Measurements from ENCODE around the gene LTBR.

The LTBR gene

DNA sequence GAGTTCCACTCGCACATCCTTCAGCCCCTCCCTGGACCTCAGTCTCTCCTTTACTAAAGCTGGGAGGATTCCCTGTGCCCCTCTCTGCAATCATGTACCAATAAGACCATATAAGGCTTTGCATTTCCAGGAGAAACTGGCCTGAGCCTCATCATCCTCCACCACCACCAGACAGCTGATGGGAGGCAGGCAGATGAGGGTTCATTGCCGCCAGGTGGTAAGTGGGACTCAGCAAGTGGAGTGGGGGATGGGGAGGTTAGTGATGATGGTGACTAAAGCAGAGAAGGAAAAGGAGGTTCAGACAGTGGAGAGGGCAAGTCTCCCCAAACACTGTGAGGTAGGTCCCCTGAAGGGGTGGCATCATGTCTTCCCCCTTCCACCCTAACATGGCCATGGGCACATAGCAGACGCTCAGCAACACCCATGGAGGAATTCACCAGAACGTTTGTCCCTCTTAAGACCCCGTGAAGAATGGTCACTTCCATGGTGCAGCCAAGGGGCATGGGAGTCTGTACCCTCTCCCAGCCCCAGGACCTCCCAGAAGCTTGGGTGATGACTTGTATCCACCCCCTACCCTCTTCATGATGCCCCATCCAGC is 37.6 kb upstream of the LTBR start:
- Histone ChIP-seq H3K27ac (ENCODE audit: low read depth in 2 of 2, low read length in 2 of 2) (peak overlapping the region; percentile 38 to 49), H3K9me3 (ENCODE audit: control insufficient read depth in 2 of 2, low read length in 2 of 2) (no peaks in the 10 kb centered on the region), H3K4me1 (ENCODE audit: control insufficient read depth in 2 of 2, insufficient read depth in 2 of 2, low read length in 2 of 2) (peaks cover 24 to 34% of the 10 kb centered on the region in 2 donors), H3K36me3 (ENCODE audit: control insufficient read depth in 2 of 2, insufficient read depth in 2 of 2, low read length in 2 of 2) (peaks cover 5 to 27% of the 10 kb centered on the region in 2 donors), H3K27me3 (ENCODE audit: control insufficient read depth in 2 of 2, insufficient read depth in 2 of 2, low read length in 2 of 2) (no peaks in the 10 kb centered on the region), H3K9ac (ENCODE audit: low read depth in 1 of 2, low read length in 2 of 2) (no peak overlapping the region), H3K4me3 (ENCODE audit: low read length in 2 of 2) (no peak overlapping the region)

DNA sequence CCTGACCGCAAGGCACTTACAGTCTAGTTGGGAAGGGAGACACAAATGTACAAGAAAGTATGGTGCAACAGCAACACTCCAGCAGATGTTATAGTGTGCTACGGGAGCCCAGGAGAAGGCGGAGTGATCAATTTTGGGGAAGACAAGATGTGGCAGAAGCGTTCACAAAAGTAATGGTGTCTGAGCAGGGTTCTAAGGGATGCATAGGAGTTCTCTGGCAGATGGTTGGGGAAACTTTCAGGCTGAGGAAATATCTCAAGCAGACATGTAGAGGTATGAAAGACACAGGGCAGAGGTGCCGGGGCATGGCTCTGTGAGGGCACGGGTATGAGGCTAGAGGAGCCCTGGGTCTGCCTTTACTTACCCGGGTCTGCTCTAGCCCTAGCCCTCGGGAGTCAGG is 37.0 kb upstream of the LTBR start:
- H3K27me3 ChIP-seq (ENCODE audit: control insufficient read depth in 2 of 2, insufficient read depth in 2 of 2, low read length in 2 of 2), result no peaks in the 10 kb centered on the region
- H3K4me3 ChIP-seq (ENCODE audit: low read length in 2 of 2), result no peak overlapping the region
- H3K27ac ChIP-seq (ENCODE audit: low read depth in 2 of 2, low read length in 2 of 2), result peak overlapping the region; percentile 10 to 27
- peaks cover 5 to 27% of the 10 kb centered on the region in 2 donors for H3K36me3 ChIP-seq (ENCODE audit: control insufficient read depth in 2 of 2, insufficient read depth in 2 of 2, low read length in 2 of 2)
- H3K4me1 ChIP-seq (ENCODE audit: control insufficient read depth in 2 of 2, insufficient read depth in 2 of 2, low read length in 2 of 2), result peaks cover 24 to 34% of the 10 kb centered on the region in 2 donors
- no peaks in the 10 kb centered on the region for H3K9me3 ChIP-seq (ENCODE audit: control insufficient read depth in 2 of 2, low read length in 2 of 2)
- H3K9ac ChIP-seq (ENCODE audit: low read depth in 1 of 2, low read length in 2 of 2), result no peak overlapping the region

DNA sequence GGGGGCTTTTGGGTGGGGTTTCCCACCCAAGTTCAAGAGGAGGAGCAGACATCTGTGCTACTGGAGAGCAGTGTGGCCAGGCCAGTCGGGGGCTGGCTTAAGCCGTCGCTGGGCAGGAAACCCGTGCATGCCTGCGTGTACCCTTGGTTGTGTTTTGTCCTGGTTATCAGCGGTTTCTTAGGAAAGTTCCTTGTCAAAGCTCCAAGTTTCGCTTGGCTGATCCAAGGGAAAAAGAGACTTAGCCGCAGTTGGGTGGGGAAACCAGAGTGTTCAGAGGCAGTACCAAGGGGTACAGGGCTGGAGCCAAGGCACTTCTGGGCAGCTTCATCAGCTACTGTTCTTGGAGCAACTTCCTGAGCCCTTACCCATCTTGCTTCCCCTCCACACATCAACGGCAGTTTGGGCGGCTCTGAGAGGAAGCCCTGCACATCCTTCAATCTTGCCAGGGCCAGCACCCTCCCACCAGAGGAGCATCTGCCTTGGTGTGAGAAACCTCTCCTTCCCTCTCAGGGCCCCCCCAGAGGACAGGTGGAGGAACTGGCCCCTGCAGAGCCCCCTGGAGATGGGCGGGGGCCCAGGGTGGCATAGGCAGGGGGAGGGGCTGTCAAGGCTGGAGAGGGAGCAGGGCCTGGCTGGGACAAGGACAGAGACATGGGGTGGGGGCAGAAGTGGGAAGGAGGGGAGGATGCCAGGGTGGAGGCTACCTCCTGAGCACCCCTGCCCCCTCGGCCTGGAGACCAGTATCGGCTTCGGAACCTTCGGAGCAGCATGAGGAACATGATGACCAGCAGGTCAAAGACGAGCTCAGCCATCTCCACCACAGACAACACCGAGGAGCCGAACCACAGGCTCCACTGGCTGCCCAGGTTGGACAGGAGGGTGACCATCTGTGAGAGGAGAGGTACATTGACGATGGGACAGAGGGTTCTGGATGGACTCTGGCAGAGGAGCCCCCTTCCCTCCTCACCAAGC is 36.3 kb upstream of the LTBR start:
- H3K4me3 ChIP-seq (ENCODE audit: low read length in 2 of 2), result peak overlapping the region in 1 of 2 donors; percentile 48
- peaks cover 17 to 27% of the 10 kb centered on the region in 2 donors for H3K4me1 ChIP-seq (ENCODE audit: control insufficient read depth in 2 of 2, insufficient read depth in 2 of 2, low read length in 2 of 2)
- H3K36me3 ChIP-seq (ENCODE audit: control insufficient read depth in 2 of 2, insufficient read depth in 2 of 2, low read length in 2 of 2), result peaks cover 5 to 28% of the 10 kb centered on the region in 2 donors
- H3K27ac ChIP-seq (ENCODE audit: low read depth in 2 of 2, low read length in 2 of 2), result peak overlapping the region; percentile 37 to 65
- H3K9ac ChIP-seq (ENCODE audit: low read depth in 1 of 2, low read length in 2 of 2), result no peak overlapping the region
- no peaks in the 10 kb centered on the region for H3K9me3 ChIP-seq (ENCODE audit: control insufficient read depth in 2 of 2, low read length in 2 of 2)
- H3K27me3 ChIP-seq (ENCODE audit: control insufficient read depth in 2 of 2, insufficient read depth in 2 of 2, low read length in 2 of 2), result no peaks in the 10 kb centered on the region

DNA sequence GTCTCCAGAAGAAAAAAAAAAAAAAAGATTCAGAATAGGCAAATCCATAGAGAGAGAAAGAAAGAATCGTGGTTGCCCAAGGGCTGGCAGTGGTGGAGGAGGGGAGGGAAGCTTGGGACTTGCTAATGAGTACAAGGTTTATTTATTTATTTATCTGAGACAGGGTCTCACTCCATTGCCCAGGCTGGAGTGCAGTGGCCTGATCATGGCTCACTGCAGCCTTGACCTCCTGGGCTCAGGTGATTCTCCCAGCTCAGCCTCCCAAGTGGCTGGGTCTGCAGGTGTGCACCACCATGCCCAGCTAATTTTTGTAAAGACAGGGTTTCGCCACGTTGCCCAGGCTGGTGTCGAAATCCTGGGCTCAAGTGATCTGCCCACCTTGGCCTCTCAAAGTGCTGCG is 32.3 kb upstream of the LTBR start:
- H3K27ac ChIP-seq (ENCODE audit: low read depth in 2 of 2, low read length in 2 of 2), result no peak overlapping the region
- H3K27me3 ChIP-seq (ENCODE audit: control insufficient read depth in 2 of 2, insufficient read depth in 2 of 2, low read length in 2 of 2), result no peaks in the 10 kb centered on the region
- peaks cover 13 to 43% of the 10 kb centered on the region in 2 donors for H3K36me3 ChIP-seq (ENCODE audit: control insufficient read depth in 2 of 2, insufficient read depth in 2 of 2, low read length in 2 of 2)
- H3K4me3 ChIP-seq (ENCODE audit: low read length in 2 of 2), result no peak overlapping the region
- H3K9ac ChIP-seq (ENCODE audit: low read depth in 1 of 2, low read length in 2 of 2), result no peak overlapping the region
- H3K4me1 ChIP-seq (ENCODE audit: control insufficient read depth in 2 of 2, insufficient read depth in 2 of 2, low read length in 2 of 2), result peaks cover 15 to 17% of the 10 kb centered on the region in 2 donors
- H3K9me3 ChIP-seq (ENCODE audit: control insufficient read depth in 2 of 2, low read length in 2 of 2), result no peaks in the 10 kb centered on the region

DNA sequence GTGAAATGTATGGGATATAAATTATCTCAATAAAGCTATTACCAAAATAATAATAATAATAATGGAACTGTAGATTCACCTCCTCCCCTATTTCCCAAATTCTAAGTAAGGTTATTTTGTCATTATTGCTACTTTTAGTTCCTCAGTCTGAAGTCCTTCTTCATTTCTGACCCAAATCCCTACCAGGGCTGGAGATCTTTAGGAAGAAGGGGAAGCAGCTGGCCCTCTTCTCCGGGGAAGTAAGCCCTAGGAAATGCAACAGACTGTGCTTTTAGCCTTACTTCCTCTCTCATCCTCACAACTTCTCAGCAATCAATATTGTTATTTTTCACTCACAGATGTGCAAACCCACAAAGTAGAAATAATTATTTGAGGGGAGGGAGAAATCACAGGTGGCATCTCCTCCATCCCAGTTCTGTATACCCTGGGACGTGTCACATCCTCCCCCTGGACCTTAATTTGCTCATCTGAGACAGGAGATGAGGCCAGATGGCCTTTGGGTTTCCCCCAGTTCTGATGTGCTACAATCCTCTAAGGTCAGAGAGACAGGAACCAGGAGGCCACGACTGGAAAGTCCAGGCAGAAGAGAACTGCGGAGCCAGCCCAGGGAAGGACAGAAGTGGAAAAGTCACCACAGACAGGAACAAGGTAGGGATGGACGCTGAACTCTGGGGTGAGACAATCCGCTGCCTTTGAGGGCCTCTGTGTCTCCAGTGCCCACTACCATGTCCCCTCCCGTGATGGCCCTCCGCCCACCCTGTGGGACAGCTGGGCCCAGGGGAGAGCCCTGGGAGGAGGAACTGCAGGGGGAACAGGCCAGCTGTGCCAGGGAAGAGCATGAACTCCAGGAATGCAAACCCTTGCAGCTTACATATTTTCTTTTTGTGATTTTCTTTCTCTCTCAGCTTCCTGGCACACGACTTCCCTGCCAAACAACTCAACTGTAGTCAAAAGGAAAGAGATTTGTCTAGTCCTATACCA is 31.5 kb upstream of the LTBR start:
- Histone ChIP-seq H3K36me3 (ENCODE audit: control insufficient read depth in 2 of 2, insufficient read depth in 2 of 2, low read length in 2 of 2) (peaks cover 18 to 41% of the 10 kb centered on the region in 2 donors), H3K4me1 (ENCODE audit: control insufficient read depth in 2 of 2, insufficient read depth in 2 of 2, low read length in 2 of 2) (peaks cover 13 to 15% of the 10 kb centered on the region in 2 donors), H3K27ac (ENCODE audit: low read depth in 2 of 2, low read length in 2 of 2) (peak overlapping the region in 1 of 2 donors; percentile 29), H3K9me3 (ENCODE audit: control insufficient read depth in 2 of 2, low read length in 2 of 2) (no peaks in the 10 kb centered on the region), H3K4me3 (ENCODE audit: low read length in 2 of 2) (no peak overlapping the region), H3K9ac (ENCODE audit: low read depth in 1 of 2, low read length in 2 of 2) (no peak overlapping the region), H3K27me3 (ENCODE audit: control insufficient read depth in 2 of 2, insufficient read depth in 2 of 2, low read length in 2 of 2) (no peaks in the 10 kb centered on the region)

DNA sequence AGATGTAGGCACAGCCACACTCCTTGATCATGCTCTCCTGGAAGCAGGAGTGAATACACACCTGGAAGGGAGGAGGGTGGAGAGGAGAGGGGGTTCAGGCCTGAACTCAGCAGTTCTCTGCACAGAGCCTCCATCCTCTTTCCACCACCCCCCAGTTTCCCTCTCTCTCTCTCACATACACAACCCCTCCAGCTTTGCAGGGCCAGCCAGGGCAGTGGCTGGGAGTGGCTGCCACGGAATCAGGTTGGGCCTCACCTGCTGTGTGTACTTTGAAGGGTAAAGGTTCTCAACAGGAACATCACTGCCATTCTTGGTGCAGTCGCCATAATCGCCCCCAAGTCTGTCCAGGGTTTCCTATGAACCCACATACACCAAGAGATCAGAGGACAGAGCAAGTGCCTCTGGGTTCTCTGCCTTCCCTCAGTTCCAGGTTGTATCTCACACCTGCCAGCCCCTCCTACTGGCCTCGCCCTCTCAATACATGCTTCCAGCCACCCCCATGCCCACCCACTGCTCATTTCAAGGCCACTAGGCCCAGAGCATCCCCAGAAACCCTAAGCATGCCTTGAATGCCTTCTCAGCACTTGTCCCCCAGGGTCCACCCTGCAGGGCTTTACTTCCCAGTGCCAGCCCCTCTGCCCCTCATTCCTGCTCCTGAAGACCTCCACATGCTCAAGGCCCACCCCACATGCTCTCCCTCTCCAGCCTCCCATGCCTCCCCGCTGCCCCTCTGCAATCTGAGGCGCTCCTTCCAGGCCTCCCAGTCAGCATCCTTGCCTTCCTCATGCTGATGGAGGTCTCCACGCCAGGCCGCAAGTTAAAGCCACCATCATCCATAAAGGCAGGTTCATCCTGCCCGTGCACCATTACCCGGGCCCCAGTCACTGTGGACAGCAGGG is 29.2 kb upstream of the LTBR start:
- Histone ChIP-seq H3K9ac (ENCODE audit: low read depth in 1 of 2, low read length in 2 of 2) (no peak overlapping the region), H3K4me3 (ENCODE audit: low read length in 2 of 2) (no peak overlapping the region), H3K27ac (ENCODE audit: low read depth in 2 of 2, low read length in 2 of 2) (no peak overlapping the region), H3K27me3 (ENCODE audit: control insufficient read depth in 2 of 2, insufficient read depth in 2 of 2, low read length in 2 of 2) (no peaks in the 10 kb centered on the region), H3K36me3 (ENCODE audit: control insufficient read depth in 2 of 2, insufficient read depth in 2 of 2, low read length in 2 of 2) (peaks cover 12 to 28% of the 10 kb centered on the region in 2 donors), H3K4me1 (ENCODE audit: control insufficient read depth in 2 of 2, insufficient read depth in 2 of 2, low read length in 2 of 2) (peaks cover 15 to 18% of the 10 kb centered on the region in 2 donors), H3K9me3 (ENCODE audit: control insufficient read depth in 2 of 2, low read length in 2 of 2) (no peaks in the 10 kb centered on the region)

DNA sequence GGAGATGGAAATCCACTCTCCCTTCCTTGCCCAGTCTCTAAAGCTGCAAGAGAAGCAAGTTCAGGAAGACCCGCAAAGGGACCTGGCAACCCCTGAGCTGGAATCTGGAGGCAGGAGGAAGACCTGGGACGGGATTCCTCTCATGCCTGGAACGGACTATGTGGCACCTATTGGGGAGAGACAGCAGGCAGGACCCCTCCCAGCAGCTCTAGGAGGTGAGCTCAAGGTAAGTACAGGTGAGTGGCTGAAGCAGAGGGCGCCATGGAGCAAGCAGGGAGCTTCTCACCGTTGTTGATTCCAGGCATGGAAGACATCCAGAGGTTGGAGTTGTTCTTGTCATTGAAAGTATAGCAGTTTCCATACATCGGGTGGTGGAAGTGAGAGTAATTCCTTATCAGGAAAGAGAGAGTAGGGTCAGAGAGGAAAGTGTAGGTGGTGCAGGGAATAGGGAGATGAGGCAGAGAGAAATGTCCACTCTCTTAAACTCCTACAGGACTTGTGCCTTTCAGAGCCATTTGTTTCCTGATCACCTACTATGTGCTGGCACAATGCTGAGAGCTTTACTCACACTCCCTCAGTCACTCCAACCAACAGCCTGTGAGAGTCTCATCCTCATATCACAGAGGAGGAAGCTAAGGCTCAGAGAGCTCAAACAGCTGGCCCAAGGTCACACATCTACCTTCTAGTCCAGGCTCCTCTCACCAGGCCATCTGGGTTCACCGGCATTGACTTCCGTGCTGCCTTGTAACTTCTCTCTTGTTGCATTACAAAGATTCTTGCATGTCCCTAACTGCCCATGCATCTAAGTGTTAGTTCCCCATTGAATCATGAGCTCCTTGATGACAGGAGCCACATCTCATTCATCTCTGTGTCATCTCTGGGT is 28.2 kb upstream of the LTBR start:
- Histone ChIP-seq H3K9me3 (ENCODE audit: control insufficient read depth in 2 of 2, low read length in 2 of 2) (no peaks in the 10 kb centered on the region), H3K27ac (ENCODE audit: low read depth in 2 of 2, low read length in 2 of 2) (no peak overlapping the region), H3K27me3 (ENCODE audit: control insufficient read depth in 2 of 2, insufficient read depth in 2 of 2, low read length in 2 of 2) (no peaks in the 10 kb centered on the region), H3K4me3 (ENCODE audit: low read length in 2 of 2) (no peak overlapping the region), H3K4me1 (ENCODE audit: control insufficient read depth in 2 of 2, insufficient read depth in 2 of 2, low read length in 2 of 2) (peaks cover 22 to 25% of the 10 kb centered on the region in 2 donors), H3K9ac (ENCODE audit: low read depth in 1 of 2, low read length in 2 of 2) (no peak overlapping the region), H3K36me3 (ENCODE audit: control insufficient read depth in 2 of 2, insufficient read depth in 2 of 2, low read length in 2 of 2) (peaks cover 12 to 28% of the 10 kb centered on the region in 2 donors)

DNA sequence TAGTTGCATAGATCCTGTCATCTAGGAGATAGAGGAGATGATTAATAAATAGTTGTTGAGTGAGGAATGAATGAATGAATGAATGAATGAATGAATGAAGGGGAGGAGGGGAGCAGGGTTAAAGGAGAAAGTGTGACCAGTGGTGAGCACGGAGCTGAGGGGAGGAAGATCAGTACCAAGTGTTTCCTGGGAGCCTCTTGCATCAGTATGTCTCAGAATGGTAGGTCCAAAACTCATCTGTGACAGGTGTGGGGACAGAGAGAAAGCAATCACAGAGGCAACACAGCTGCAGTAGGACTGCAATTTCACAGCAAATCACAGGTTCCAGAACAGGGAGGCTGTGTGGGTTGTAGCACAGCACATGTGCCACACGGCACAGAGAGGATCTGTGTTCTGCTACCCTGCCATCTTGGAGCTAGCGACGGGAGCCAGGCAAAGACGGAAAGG is 27.6 kb upstream of the LTBR start:
- Histone ChIP-seq H3K4me1 (ENCODE audit: control insufficient read depth in 2 of 2, insufficient read depth in 2 of 2, low read length in 2 of 2) (peaks cover 29 to 31% of the 10 kb centered on the region in 2 donors), H3K27ac (ENCODE audit: low read depth in 2 of 2, low read length in 2 of 2) (no peak overlapping the region), H3K27me3 (ENCODE audit: control insufficient read depth in 2 of 2, insufficient read depth in 2 of 2, low read length in 2 of 2) (no peaks in the 10 kb centered on the region)

More for the DNA sequence above, 27.6 kb upstream of the LTBR start:
- Histone ChIP-seq H3K36me3 (ENCODE audit: control insufficient read depth in 2 of 2, insufficient read depth in 2 of 2, low read length in 2 of 2) (peaks cover 12 to 28% of the 10 kb centered on the region in 2 donors), H3K9ac (ENCODE audit: low read depth in 1 of 2, low read length in 2 of 2) (no peak overlapping the region), H3K4me3 (ENCODE audit: low read length in 2 of 2) (no peak overlapping the region), H3K9me3 (ENCODE audit: control insufficient read depth in 2 of 2, low read length in 2 of 2) (no peaks in the 10 kb centered on the region)

All from mucosa of rectum (tissue), 2 donors.